SJCRH30 (cell line): ENCODE results near the gene RIMS3. TPM values are rescaled to one million over a fixed set of nuclear protein-coding genes. Genes with fewer than 3 reads are reported as not detected.

Source experiments
- DNase-seq, 2 experiments: peaks; one replicate each; pipeline ENCODE4 v3.0.0-alpha.2; 2015 to 2020
- H3K27ac ChIP-seq: fragments of 250-450 bp; sonication (Bioruptor Pico); 2 replicates; pipeline ENCODE4 v1.5.1; 2020; ENCODE audit warnings: mild to moderate bottlenecking, moderate library complexity
- H3K27me3 ChIP-seq: fragments of 250-450 bp; sonication (Bioruptor Pico); 2 replicates; pipeline ENCODE4 v1.5.1; 2020; ENCODE audit warnings: mild to moderate bottlenecking, moderate library complexity
- H3K36me3 ChIP-seq: fragments of 250-450 bp; sonication (Bioruptor Pico); 2 replicates; pipeline ENCODE4 v1.5.1; 2020; ENCODE audit warnings: mild to moderate bottlenecking, moderate library complexity
- H3K4me1 ChIP-seq: fragments of 250-450 bp; sonication (Bioruptor Pico); 2 replicates; pipeline ENCODE4 v1.5.1; 2020; ENCODE audit warnings: mild to moderate bottlenecking, moderate library complexity
- H3K4me3 ChIP-seq: fragments of 250-450 bp; sonication (Bioruptor Pico); 2 replicates; pipeline ENCODE4 v1.5.1; 2020; ENCODE audit warnings: mild to moderate bottlenecking, moderate library complexity
- H3K9me3 ChIP-seq: fragments of 250-450 bp; sonication (Bioruptor Pico); replicated peaks from 2 replicates; pipeline ENCODE4 v1.5.1; 2020; ENCODE audit warnings: mild to moderate bottlenecking, moderate library complexity
- total RNA-seq: library from RNA; depleted of rRNA; stranded (reverse); fragments of >200 nt; shearing (Covaris generic); gene quantifications from 2 replicates; pipeline ENCODE4 v1.2.3, GENCODE V29; 2014

Gene RIMS3
- total RNA-seq, 1 experiment from 2014 or later, result 12.7 TPM

DNA sequence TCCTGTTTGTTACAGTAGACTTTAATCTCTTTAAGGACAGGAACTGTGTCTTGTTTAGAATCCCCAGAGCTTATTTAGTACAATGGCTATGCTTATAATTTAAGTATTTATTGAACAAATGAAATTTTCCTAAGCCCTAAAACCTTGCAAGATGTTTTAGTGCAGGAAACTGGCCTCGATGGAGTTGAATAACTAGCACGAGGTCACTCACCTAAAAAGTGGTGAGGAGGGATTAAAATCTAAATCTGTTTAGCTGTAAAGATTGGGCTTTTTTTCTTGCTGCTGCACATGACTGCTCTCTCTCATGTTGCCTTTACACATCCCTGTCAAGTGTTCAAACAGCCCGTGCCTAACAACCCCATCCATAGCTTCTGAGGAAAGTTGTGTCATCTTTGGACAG is 36.2 kb upstream of the RIMS3 start:
- H3K4me1 ChIP-seq, result peaks cover 3% of the 10 kb centered on the region; the same call in 1 of the 2 replicates
- H3K9me3 ChIP-seq, result no peaks in the 10 kb centered on the region
- H3K4me3 ChIP-seq, result no peak overlapping the region
- no peaks in the 10 kb centered on the region for H3K27me3 ChIP-seq
- H3K27ac ChIP-seq, result no peak overlapping the region
- no peaks in the 10 kb centered on the region for H3K36me3 ChIP-seq
- no peak for DNase-seq

DNA sequence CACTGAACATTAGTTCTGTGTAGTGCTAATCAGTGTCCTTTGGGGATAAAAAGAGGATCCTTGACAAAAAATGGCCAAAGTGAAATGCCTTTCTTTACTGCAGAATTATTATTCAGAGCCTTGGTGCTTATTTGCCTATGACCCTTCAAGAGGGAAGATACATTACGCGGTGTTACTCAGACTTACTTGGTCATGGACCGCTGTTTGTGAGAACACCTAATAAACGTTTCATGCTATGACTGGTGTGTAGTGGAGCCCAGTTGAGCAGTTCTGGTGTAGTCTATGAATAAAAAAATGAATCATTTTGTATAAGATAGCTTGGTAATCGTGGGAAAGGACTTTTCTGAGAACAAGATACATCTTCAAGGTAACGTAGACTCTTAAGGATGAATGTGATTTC is 34.3 kb upstream of the RIMS3 start:
- Histone ChIP-seq H3K36me3 (no peaks in the 10 kb centered on the region), H3K27ac (no peak overlapping the region), H3K27me3 (no peaks in the 10 kb centered on the region), H3K9me3 (no peaks in the 10 kb centered on the region), H3K4me3 (no peak overlapping the region), H3K4me1 (peaks cover 3% of the 10 kb centered on the region; the same call in 1 of the 2 replicates)
- no peak for DNase-seq

DNA sequence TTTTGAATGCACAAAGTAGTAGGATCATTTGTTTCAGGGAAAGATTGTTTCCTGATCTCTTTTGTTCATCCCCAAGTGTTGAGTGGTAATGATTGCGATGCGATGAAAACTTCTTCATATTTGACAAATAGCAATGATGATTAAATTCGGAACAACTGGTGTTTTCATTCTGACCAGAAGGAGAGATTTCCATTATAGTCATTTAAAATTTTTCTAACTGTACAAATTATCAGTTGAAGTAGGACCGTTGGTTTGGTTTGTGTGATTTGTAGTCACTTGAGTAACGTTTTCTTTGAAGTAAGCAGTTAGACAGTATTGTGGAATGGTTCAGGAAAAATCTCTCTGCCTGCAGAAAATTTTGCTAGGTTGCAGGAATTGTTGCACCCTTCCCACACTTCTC is 32.0 kb upstream of the RIMS3 start:
- no peak overlapping the region for H3K4me3 ChIP-seq
- H3K27ac ChIP-seq, result no peak overlapping the region
- DNase-seq, result no peak
- no peaks in the 10 kb centered on the region for H3K9me3 ChIP-seq
- H3K4me1 ChIP-seq, result peaks cover 5% of the 10 kb centered on the region; the same call in 1 of the 2 replicates
- no peaks in the 10 kb centered on the region for H3K27me3 ChIP-seq
- no peaks in the 10 kb centered on the region for H3K36me3 ChIP-seq

DNA sequence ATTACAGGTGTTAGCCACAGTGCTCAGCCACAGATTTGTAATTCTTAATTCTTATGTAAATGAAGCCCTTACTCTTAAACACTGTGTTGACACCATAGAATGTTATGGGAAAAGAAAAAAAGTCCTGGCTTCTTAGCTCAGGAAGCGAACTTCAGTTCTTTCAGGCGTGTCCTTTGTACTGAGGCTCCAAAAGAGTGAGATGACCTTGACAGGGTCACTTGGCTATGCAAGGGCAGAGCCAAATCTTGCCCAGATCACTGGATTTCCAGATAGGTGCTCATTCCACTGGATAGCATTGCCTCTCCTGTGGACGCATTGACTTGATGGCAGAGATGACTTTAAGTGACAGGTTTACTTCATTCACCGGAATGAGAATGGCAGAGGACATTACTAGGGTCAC is 30.8 kb upstream of the RIMS3 start:
- H3K27me3 ChIP-seq, result no peaks in the 10 kb centered on the region
- DNase-seq, result no peak
- no peak overlapping the region for H3K4me3 ChIP-seq
- no peaks in the 10 kb centered on the region for H3K36me3 ChIP-seq
- no peak overlapping the region for H3K27ac ChIP-seq
- no peaks in the 10 kb centered on the region for H3K9me3 ChIP-seq
- peaks cover 5% of the 10 kb centered on the region; the same call in 1 of the 2 replicates for H3K4me1 ChIP-seq

DNA sequence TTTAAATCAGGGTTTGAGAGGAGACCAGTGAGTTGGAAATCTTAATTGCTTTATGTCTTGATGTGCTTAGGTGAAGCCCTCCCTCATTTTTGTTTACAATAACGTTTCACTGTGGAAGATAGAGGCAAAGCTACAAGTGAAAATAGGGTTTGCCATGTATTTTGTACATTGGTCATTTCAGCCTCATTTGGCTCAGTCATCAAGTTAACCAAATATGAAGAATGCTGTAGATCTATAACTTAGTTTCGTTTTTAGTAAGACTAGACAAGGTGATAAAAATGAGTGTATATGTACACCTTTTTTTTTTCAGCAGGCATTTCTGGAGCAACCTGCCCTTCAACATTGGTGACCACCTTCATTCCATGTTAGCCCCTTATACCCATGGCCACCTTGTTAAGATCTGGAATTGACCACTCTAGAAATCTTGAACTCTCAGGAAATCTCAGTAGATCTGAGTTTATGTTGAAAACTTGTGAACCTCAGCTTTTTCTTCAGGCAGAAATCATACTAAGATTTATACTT is 28.9 kb upstream of the RIMS3 start:
- no peaks in the 10 kb centered on the region for H3K27me3 ChIP-seq
- H3K9me3 ChIP-seq, result no peaks in the 10 kb centered on the region
- H3K4me3 ChIP-seq, result no peak overlapping the region
- peaks cover 5% of the 10 kb centered on the region; the same call in 1 of the 2 replicates for H3K4me1 ChIP-seq
- no peak for DNase-seq
- H3K36me3 ChIP-seq, result no peaks in the 10 kb centered on the region
- no peak overlapping the region for H3K27ac ChIP-seq

DNA sequence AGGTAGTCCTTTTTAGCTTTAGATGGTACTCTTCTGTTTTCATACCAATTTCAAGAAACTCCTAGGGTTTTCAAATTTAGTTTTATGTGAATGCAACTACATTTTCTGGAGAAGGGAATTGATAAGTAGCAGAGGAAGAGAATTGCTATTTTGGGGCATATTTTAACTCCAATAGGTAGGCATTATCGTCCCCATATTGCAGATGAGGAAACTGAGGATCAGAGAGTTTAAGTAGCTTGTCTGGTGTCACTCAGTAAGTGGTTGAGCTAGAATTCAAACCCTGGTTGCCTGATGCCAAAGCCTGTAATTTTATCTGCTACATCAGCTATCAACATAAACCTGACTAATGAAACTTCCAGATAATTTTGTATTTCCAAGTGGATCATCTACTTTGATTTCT is 27.9 kb upstream of the RIMS3 start:
- no peak for DNase-seq
- H3K4me3 ChIP-seq, result peak overlapping the region; percentile 91; the same call in 1 of the 2 replicates
- no peaks in the 10 kb centered on the region for H3K27me3 ChIP-seq
- H3K36me3 ChIP-seq, result no peaks in the 10 kb centered on the region
- H3K27ac ChIP-seq, result no peak overlapping the region
- no peaks in the 10 kb centered on the region for H3K9me3 ChIP-seq
- peaks cover 5% of the 10 kb centered on the region; the same call in 1 of the 2 replicates for H3K4me1 ChIP-seq

DNA sequence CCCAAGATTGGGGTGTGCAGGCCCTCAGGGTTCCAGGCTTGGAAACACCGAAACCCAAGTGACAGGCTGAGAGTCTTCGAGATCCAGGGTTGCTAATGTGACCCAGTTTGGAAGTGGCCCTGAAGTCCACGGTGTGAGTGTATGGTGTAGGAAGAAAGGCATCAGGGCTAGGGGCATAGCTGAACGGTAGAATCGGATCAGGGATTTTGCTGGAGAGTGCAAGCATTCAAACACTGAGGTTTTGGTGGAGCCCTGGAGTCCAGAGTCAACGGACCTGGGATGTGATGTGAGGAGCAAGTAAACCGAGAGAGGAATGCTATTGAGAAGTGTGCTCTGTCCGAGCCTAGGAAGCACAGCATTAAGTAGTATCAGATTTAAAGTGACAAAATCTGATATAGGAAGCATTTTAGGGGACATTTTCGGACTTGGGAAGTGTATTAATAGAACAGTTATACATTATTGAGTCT is 27.0 kb upstream of the RIMS3 start:
- Histone ChIP-seq H3K4me1 (peaks cover 5% of the 10 kb centered on the region; the same call in 1 of the 2 replicates), H3K4me3 (peak overlapping the region; percentile 91), H3K27ac (peak overlapping the region; percentile 99), H3K36me3 (no peaks in the 10 kb centered on the region), H3K9me3 (no peaks in the 10 kb centered on the region), H3K27me3 (no peaks in the 10 kb centered on the region)
- DNase-seq, result no peak

DNA sequence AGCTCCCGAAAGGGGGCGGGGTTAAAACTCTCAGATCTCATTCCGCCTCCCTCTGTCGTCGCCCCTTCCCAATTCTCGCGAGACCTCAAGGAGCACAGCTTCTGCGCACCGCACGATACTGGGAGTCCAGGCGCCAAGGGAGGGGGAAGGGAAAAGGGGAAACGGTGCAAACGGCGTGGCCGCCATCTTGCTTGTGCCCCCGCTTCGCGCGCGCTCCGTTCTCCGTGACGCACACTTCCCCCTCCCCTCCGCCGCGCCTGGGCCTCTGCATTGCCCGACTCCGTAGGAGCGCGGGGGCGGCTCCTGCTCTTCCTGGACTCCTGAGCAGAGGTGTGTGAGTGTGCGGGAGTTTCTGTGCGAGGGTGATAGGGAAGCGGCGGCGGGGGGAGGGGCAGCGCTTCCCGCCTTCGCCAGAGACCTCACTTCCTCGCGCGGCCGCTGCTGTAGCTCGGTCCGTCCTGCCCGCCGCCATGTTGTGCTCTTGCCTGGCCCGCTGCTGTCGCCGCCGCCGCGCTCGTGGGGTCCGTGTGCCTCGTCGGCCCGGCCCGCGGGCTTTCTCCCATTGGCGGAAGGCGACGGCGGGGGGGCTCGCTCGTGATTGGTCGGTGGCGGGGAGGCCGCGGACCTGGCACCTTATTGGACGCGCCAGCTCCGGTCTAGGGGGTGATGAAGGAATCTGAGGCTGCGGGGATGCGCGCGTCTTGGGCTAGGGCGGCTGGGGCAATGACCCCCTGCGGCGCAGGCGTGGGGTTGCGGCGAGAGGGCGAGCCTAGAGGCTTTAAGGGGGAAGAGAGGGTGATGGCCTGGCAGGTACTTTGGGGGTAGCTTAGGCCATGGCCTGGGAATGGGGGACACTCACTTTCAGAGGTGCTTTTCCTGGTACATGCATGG is 26.3 kb upstream of the RIMS3 start, which contains the start of gene NFYC:
TSS of gene NFYC (plus strand) at position 167 of the 891 bp plus-strand sequence. CDS start 47,140 bp downstream, outside the sequence.
- H3K27ac ChIP-seq, result peak within 1 kb of the TSS; percentile 99
- H3K4me3 ChIP-seq, result peak within 1 kb of the TSS; percentile 91
- no peaks in the 10 kb centered on the region for H3K36me3 ChIP-seq
- peaks cover 5% of the 10 kb centered on the region; the same call in 1 of the 2 replicates for H3K4me1 ChIP-seq
- H3K27me3 ChIP-seq, result no peaks in the 10 kb centered on the region
- peak; percentile 99 to 100 for DNase-seq
- H3K9me3 ChIP-seq, result no peaks in the 10 kb centered on the region

DNA sequence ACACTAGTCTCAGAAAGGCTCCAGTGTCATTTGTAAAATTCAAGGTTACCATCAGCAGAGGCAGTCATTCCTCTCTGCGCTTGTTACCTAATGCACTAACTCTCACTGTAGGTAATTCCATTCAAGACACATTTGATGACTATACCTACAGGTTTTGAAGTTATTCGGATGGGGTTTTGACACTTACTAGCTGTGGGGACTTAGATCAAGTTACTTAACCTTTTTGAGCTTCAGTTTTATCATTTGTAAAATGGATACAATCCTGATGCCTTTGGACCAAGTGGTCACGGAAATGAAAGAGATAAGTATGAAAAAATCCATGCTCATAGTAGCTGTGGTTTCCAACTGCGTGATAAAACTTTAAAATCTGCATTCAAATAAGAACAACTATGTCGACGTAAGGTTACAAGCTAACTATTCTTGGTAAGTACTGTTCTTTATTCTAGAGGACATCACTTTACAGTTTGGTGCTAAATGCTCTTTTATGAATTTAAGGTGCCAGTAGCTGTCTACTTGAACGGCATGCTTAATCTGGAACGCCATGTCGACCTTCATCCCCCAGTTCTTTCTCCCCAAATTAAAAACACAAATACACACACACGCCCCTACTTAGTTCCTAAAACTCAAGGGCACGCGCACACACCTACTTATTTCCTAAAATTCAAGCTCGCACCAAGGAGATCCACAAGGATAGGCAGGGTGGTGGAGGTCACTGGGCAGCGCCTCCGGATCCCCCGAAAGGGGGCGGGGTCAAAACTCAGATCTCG is 25.5 kb upstream of the RIMS3 start:
- peaks cover 5% of the 10 kb centered on the region; the same call in 1 of the 2 replicates for H3K4me1 ChIP-seq
- H3K4me3 ChIP-seq, result peak overlapping the region; percentile 91
- no peaks in the 10 kb centered on the region for H3K36me3 ChIP-seq
- no peak for DNase-seq
- H3K27me3 ChIP-seq, result no peaks in the 10 kb centered on the region
- peak overlapping the region; percentile 99 for H3K27ac ChIP-seq
- H3K9me3 ChIP-seq, result no peaks in the 10 kb centered on the region

DNA sequence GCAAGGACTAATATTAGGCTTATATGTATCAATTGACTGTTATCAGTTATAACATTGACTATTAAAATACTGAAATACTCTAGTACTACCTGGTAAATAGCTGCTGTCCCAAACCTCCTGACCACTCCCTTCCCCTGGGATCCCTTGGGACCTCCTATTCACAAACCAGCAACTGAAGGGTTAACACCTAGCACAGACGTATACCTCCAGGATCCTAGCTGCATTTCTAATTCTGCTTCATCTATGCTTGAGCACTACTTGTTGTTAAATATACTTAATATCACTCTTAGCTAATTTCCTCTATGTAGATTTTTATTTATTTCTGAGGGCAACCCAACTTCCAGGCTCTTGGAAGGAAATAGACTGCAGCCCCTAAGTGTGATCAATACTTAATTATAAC is 24.3 kb upstream of the RIMS3 start:
- no peak overlapping the region for H3K4me3 ChIP-seq
- H3K4me1 ChIP-seq, result peaks cover 5% of the 10 kb centered on the region; the same call in 1 of the 2 replicates
- H3K27me3 ChIP-seq, result no peaks in the 10 kb centered on the region
- H3K36me3 ChIP-seq, result no peaks in the 10 kb centered on the region
- no peak overlapping the region for H3K27ac ChIP-seq
- H3K9me3 ChIP-seq, result no peaks in the 10 kb centered on the region
- no peak for DNase-seq

DNA sequence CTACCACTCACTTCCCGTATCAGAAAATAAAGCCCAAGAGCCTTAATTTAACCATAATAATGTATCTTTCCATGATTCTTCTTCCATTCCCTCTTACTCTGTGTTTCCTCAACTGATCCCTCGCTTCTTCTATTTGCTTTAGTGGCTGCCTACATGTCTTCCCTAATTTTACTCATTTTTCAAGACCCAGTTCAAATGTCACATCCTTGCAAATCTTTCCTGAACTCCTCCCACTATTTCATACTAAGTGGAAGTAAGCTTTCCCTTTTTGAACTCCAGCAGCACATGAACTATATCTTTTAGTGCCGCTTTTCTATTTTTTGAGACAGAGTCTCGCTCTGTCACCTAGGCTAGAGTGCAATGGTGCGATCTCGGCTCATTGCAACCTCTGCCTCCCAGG is 22.2 kb upstream of the RIMS3 start:
- Histone ChIP-seq H3K9me3 (no peaks in the 10 kb centered on the region), H3K4me1 (no peaks in the 10 kb centered on the region), H3K4me3 (no peak overlapping the region), H3K36me3 (no peaks in the 10 kb centered on the region), H3K27me3 (no peaks in the 10 kb centered on the region), H3K27ac (no peak overlapping the region)
- DNase-seq, result no peak

DNA sequence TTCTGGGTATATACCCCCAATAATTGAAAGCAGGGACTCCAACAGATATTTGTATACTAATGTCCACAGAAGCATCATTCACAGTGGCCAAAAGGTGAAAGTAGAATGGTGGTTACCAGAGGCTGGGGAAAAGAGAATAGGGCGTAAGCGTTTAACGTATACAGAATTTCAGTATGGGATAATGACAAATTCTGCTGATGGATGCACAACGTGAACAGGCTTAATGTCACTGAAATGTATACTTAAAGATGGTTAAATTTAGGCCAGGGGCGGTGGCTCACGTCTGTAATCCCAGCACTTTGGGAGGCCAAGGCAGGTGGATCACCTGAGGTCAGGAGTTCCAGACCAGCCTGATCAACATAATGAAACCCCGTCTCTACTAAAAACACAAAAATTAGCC is 21.6 kb upstream of the RIMS3 start:
- no peaks in the 10 kb centered on the region for H3K27me3 ChIP-seq
- H3K4me3 ChIP-seq, result no peak overlapping the region
- H3K36me3 ChIP-seq, result no peaks in the 10 kb centered on the region
- H3K9me3 ChIP-seq, result no peaks in the 10 kb centered on the region
- H3K27ac ChIP-seq, result no peak overlapping the region
- H3K4me1 ChIP-seq, result no peaks in the 10 kb centered on the region
- no peak for DNase-seq

DNA sequence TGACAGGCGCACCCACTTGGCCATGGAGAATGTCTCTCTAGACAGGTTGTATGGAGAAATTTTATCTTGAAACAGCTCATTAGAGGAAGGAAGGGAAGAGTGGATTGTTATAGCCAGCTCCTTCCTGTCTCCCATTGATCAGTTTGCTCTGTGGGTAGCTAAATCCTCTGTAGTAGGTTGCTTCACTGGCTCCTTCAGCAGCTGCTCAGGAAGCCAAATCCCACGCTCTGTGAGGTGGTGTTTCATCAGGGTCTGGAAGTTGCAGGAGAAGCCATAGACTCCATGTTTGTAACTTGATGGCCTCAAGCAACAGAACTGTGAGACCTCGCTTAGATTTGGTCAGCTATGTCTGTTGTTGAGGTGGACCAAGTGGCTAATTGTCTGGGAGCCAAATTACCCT is 19.2 kb upstream of the RIMS3 start:
- no peaks in the 10 kb centered on the region for H3K9me3 ChIP-seq

DNA sequence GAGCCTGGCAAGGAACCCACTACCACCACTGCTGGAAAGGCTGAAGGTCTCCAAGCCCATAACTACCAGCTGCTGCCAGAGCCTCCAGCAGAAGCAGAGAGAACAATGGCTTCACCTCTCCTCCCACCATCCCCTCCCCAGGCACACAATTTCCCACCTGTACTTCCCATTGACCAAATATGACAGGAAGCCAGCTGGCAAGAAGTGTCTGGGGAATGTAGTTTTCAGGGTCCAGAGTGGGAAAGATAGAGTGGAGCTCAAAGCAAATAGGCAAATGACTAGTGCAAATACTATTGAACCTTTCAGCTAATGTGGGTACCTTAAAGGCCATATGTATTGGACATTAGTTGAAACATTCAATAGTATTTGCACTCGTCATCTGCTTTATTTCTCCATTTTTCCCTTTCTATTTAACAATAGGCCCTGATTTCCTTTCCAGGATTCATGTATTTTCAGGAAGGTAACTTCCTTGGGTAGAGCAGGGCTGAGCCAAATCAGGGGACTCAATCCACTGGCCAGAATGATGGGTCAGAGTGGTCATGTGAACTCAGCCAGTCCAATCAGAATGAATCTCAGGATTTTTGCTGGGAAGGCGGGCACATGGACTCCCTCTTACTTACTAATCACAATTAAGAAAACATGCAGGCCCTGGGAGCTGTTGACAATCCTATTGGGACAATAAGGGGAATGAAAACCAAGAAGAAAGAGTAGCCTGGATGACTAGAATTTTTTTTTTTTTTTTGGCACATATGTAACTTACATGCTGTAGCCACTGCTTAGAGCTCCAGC is 13.9 kb upstream of the RIMS3 start:
- no peak for DNase-seq
- Histone ChIP-seq H3K27me3 (no peaks in the 10 kb centered on the region), H3K4me1 (no peaks in the 10 kb centered on the region), H3K9me3 (no peaks in the 10 kb centered on the region), H3K4me3 (no peak overlapping the region), H3K27ac (no peak overlapping the region), H3K36me3 (no peaks in the 10 kb centered on the region)

More for the DNA sequence above, 19.2 kb upstream of the RIMS3 start:
- DNase-seq, result no peak
- Histone ChIP-seq H3K36me3 (no peaks in the 10 kb centered on the region), H3K4me1 (no peaks in the 10 kb centered on the region), H3K27ac (no peak overlapping the region), H3K27me3 (no peaks in the 10 kb centered on the region), H3K4me3 (no peak overlapping the region)
